Panc1 (cell line): Measurements from ENCODE around the gene MARCHF6.

ENCODE experiments used
- POLR2AphosphoS5 ChIP-seq: IDR thresholded peaks from 2 replicates; pipeline ENCODE4 v1.6.1; 2012; ENCODE audit warnings: mild to moderate bottlenecking, low read depth, low read length, moderate library complexity
- TF ChIP-seq, protein P1 (sequence below): fragments of 450-650 bp; IDR thresholded peaks from 2 replicates; pipeline ENCODE4 v1.5.1; 2017; ENCODE audit warnings: mild to moderate bottlenecking

DNA sequence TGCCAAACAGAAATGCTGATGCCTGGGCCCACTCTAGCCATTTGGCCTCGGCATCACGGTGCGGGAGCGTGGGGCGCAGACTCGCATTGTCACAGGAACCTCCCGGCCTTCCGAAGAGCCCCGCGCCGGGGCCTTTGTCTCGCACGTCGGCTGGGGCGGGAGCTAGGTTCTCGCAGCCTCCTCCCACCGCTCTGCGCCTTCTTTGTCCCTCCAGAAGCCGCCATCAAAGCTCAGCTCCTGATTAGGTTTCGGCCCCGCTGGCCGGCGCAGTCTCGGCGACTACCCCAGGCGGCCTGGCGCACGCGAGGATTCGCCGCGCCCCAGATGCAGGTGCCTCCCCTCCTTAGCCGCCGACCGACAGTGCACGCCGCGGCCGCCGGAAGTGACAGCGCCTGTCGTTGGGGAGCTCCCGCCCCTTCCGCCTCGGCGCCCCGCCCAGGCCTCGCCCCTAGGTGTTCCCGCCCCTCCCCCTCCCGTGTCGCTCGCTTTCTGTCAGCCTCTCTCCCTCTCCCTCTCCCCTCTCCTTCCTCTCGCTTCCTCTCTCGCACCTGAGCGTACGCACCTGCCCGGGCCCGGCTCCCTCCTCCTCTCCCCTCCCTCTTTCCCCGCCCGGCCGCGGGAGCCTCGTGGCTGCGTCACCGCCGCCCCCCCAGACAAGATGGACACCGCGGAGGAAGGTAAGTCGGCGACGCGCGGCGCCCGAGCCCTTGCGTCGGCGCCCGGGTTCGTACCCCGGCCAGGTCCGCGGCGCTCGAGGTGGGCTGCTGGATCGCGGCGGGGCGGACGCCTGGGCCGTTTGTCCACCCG is at the start of gene MARCHF6:
- TF ChIP-seq, protein P1, sequence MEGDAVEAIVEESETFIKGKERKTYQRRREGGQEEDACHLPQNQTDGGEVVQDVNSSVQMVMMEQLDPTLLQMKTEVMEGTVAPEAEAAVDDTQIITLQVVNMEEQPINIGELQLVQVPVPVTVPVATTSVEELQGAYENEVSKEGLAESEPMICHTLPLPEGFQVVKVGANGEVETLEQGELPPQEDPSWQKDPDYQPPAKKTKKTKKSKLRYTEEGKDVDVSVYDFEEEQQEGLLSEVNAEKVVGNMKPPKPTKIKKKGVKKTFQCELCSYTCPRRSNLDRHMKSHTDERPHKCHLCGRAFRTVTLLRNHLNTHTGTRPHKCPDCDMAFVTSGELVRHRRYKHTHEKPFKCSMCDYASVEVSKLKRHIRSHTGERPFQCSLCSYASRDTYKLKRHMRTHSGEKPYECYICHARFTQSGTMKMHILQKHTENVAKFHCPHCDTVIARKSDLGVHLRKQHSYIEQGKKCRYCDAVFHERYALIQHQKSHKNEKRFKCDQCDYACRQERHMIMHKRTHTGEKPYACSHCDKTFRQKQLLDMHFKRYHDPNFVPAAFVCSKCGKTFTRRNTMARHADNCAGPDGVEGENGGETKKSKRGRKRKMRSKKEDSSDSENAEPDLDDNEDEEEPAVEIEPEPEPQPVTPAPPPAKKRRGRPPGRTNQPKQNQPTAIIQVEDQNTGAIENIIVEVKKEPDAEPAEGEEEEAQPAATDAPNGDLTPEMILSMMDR = no peak
- peak; percentile 97 for TF ChIP-seq POLR2AphosphoS5
